GM12878 (cell line): ENCODE measurements around the gene MPPED1. TPM values are rescaled to one million over a fixed set of nuclear protein-coding genes. Genes with fewer than 3 reads are reported as not detected.

Experiments
- CUX1 ChIP-seq: IDR thresholded peaks from 2 replicates; pipeline ENCODE4 v1.6.1; 2012; ENCODE audit warnings: improper control_type of control experiment, low read depth, low read length; ENCODE audit not compliant: insufficient replicate concordance
- EZH2 ChIP-seq: IDR thresholded peaks from 2 replicates; pipeline ENCODE4 v1.6.1; 2012; ENCODE audit warnings: low read depth, mild to moderate bottlenecking, control low read depth, inconsistent platforms, low read length, borderline replicate concordance; ENCODE audit not compliant: control insufficient read depth
- FOXM1 ChIP-seq: IDR thresholded peaks from 2 replicates; pipeline ENCODE4 v1.6.1; 2012; ENCODE audit warnings: low read depth, mild to moderate bottlenecking, inconsistent platforms, low read length, moderate library complexity
- NBN ChIP-seq: fragments of 450-650 bp; IDR thresholded peaks from 2 replicates; pipeline ENCODE4 v1.6.1; 2016
- RAD51 ChIP-seq: fragments of 450-650 bp; IDR thresholded peaks from 2 replicates; pipeline ENCODE4 v1.6.1; 2016; ENCODE audit warnings: moderate library complexity, mild to moderate bottlenecking, inconsistent platforms
- SKIL ChIP-seq: fragments of 450-650 bp; IDR thresholded peaks from 2 replicates; pipeline ENCODE4 v1.6.1; 2017; ENCODE audit warnings: mild to moderate bottlenecking, low read depth, inconsistent platforms; ENCODE audit not compliant: poor library complexity, severe bottlenecking
- ZNF217 ChIP-seq: fragments of 450-650 bp; IDR thresholded peaks from 2 replicates; pipeline ENCODE4 v1.6.1; 2017; ENCODE audit warnings: antibody characterized with exemption, mild to moderate bottlenecking
- polyA plus RNA-seq, 11 experiments: library from polyadenylated mRNA; depleted of rRNA in 4 of 11; unstranded in 6 of 11; stranded (reverse) in 5 of 11; fragments of >200 nt; fragmentation: Nextera tagmentation in 4 of 11; fragmentation: Illumina TruSeq in 1 of 11; extraction: Ambion mirVana in 4 of 11; extraction: Trizol in 1 of 11; gene quantifications; 1 replicate in 1 of 11; 2 replicates in 10 of 11; pipeline versions ENCODE4 v1.2.1 to v1.2.3, GENCODE V29; 2011 to 2016; ENCODE audit warnings: inconsistent platforms in 2 of 11, missing spikeins in 2 of 11, low read depth in 1 of 11
- total RNA-seq, 4 experiments: library from RNA; depleted of rRNA in 3 of 4; stranded (reverse); fragments of >200 nt in 3 of 4; fragmentation: Illumina TruSeq in 1 of 4; extraction: Trizol in 1 of 4; gene quantifications; 2 replicates each; pipeline versions ENCODE4 v1.2.1 to v1.2.3, GENCODE V29; 2013 to 2021

MPPED1 gene
- total and polyA plus RNA-seq, 10 of the 15 experiments (the other 5 are each of a cell fraction or from before 2014, with no cell fraction given), result 0.11 TPM; not detected in 9

- no peak for TF ChIP-seq CUX1
- no peak for TF ChIP-seq NBN
- TF ChIP-seq ZNF217, result no peak
- no peak for TF ChIP-seq RAD51
- TF ChIP-seq EZH2, result no peak
- no peak for TF ChIP-seq SKIL
- no peak for TF ChIP-seq FOXM1
Measured at GRCh38 chr22:43395086-43395695, 16.6 kb upstream of the MPPED1 start (continued).
